Stimulated activated CD8-positive, alpha-beta memory T cell treated with anti-CD3 and anti-CD28 coated beads, Interleukin-15, amount 100 ng/mL, for 24 hours (primary cell): ENCODE measurements around the gene SCAI.
"Not testable (repeated sequence)": the region's sequence is repeated elsewhere in the genome, so short reads cannot be mapped to it uniquely, and the experiment has no call there.

ENCODE experiments used
- DNase-seq: peaks from one replicate; pipeline ENCODE4 v3.0.0-alpha.2; 2020; ENCODE audit warnings: low read depth

Gene SCAI

DNA sequence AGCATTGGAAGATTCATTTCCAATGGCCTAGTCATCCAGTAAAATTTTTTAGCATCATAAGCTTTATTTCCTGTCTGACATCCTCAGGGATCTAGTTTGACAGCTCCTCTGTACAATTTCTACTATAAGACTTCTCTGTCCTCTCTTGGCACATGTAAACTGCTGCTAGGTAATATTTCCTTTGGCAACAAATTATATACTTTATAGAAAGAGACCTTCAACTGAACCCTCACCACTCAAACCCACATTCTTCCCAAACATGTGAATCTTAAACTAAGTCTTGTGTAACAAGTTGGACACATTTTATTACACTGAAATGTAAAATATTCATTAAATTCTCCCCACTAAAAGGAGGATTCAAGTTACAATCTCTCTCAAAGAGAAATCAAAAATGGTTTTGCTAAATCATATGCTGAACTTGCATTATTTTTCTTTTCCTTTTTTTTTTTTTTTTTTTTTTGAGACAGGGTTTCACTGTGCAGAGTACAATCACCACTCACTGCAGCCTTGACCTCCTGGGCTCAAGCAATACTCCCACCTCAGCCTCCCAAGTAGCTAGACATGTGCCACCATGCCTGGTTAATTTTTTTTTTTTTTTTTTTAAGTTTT is 36.9 kb downstream of the SCAI start:
- no peak for DNase-seq

DNA sequence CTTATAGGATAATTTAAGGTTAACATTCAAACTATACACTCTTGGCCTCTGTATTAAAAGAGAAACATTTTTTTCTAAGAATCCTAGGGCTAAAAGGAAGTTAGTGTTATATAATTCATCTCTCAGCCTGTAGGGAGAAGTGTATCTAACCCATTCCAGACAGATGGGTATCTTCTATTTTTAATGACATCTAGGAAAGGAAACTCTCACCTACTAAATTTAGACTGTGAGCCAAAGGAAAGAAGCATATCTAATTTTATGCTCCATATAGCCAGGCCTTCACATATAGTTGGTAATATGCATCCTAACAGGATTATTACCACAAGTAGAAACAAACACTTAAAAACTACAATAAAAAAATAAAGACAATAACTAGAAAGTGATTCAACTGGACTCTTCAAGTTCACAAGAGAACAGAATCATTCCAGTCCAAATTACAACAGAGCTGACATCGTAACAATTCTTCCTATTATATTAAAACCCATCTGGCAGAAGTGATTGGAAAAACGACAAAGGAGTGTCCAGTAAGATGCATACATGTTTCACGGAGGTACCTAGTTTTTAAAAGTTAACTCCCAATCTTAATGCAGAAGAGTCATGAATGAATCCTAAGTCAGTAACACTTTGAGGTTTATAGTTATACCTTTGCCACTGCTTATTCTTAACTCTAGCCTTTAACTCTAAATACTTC is 39.4 kb downstream of the SCAI start:
- DNase-seq, result no peak

GRCh38 chr9:125103021-125103420 is 40.3 kb downstream of the SCAI start:
- DNase-seq, result no peak

DNA sequence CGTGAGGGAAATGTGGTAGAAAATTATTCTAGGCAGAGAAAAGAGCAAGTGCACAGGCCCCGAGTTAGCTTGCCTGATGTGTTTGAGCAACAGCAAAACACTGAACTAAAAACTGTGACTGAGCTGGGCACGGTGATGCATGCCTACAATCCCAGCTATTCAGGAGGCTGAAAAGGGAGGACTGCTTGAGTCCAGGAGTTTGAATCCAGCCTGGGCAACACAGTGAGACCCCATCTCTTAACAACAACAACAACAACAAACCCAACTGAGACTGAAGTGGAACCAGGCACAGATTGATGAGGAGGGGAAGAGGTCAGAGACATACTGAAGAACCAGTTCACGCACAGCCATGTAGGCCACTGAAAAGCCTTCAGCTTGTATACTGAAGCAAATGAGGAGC is 42.5 kb downstream of the SCAI start:
- no peak for DNase-seq

DNA sequence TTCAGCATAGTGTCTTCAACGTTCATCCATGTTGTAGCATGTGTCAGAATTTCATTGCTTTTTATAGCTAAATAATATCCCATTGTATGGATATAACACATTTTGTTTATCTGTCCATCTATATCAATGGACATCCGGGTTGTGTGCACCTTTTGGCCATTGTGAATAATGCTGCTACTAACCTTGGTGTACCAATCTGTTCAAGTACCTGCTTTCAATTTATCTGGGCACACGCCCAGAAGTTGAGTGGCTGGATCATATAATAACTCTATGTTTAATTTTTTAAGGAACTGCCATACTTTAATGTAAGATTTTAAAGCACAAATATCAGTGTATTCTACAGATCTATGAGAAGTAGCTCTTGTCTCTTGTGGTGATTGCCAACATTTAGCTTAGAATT is 43.5 kb downstream of the SCAI start:
- DNase-seq, result no peak

DNA sequence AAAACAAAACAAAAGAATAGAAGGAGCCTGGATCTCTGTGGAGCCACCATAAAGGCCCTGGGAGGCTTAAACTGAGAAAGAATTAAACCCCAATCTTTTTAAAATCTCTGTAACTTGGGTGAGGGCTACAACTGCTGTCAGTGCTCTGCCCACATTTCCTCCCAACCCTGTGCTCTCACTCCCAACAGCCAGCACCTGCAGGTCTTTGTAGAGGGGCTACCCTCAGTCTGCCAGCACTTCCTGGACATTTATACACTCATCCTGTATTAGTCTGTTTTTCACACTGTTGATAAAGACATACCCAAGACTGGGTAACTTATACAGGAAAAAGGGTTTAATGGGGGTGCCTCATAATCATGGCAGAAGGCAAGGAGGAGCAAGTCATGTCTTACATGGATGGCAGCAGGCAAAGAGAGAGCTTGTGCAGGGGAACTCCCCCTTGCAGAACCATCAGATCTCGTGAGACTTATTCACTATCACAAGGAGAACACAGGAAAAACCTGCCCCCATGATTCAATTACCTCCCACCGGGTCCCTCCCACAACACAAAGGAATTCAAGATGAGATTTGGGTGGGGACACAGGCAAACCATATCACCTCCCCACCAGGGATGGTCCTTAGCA is 47.4 kb downstream of the SCAI start:
- no peak for DNase-seq

GRCh38 chr9:125091121-125091520 is 52.2 kb downstream of the SCAI start:
- DNase-seq, result no peak

- no peak for DNase-seq
Observed at GRCh38 chr9:125089331-125089730, 54.0 kb downstream of the SCAI start.

DNA sequence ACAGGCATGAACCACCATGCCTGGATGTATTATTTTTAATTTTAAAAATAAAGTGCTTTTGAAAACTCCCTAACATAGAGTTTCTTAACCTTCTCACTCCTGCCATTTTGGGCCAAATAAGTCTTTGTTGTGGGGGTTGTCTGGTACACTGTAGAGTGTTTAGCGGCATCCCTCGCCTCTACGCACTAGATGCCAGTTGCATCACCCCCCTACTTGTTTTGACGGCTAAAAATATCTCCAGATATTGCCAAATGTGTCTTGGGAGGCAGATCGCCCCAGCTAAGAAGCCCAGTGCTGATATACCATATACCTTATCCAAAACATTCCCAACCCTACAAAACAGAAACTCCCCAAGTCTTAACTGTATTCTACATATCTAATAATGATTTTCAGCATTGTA is 54.6 kb downstream of the SCAI start:
- no peak for DNase-seq

- no peak for DNase-seq
Observed at GRCh38 chr9:125085703-125086477, 57.4 kb downstream of the SCAI start.

- not testable (repeated sequence) for DNase-seq
Observed at GRCh38 chr9:125082197-125082596, 61.1 kb downstream of the SCAI start.

DNA sequence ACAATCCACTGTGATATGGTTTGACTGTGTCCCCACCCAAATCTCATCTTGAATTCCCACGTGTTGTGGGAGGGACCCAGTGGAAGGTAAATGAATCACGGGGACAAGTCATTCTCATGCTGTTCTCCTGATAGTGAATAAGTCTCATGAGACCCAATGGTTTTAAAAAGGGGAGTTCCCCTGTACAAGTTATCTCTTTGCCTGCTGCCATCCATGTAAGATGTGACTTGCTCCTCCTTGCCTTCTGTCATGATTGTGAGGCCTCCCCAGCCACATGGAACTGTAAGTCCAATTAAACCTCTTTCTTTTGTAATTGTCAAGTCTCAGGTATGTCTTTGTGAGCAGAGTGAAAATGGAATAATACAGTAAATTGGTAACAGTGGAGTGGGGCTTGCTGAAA is 62.5 kb downstream of the SCAI start:
- DNase-seq, result not testable (repeated sequence)

GRCh38 chr9:125079931-125080330 is 63.4 kb downstream of the SCAI start:
- no peak for DNase-seq

DNA sequence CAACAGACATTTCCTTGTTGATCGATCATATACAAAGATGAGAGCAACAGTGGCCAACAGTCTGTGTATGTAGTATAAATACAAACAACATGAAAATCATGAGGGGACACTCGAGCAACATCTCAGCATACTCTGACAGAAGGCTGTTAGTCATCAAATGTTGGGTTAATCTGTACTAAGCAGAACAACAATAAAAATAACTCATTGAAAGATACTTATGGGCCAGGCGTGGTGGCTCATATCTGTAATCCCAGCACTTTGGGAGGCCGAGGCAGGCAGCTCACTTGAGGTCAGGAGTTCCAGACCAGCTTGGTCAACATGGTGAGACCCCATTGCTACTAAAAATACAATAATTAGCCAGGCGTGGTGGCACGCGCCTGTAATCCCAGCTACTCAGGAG is 67.3 kb downstream of the SCAI start:
- DNase-seq, result no peak

DNA sequence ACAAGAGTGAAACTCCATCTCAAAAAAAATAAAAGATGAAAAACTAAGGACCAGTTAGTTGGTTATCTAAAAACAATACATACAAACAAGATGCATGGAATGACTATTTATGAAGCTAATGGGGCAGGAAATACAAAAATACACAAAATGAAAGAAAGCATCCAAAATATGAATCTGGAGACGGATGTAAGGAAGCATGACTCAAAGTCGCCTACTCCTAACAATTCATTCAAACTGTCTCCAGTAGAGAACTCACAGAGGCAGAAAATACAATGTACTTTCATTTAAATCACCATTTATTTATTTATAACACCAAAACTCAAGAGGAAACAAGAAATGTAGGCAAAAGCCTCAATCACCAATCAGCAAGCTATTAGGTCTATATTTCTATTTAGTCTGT is 68.4 kb downstream of the SCAI start:
- DNase-seq, result no peak

DNA sequence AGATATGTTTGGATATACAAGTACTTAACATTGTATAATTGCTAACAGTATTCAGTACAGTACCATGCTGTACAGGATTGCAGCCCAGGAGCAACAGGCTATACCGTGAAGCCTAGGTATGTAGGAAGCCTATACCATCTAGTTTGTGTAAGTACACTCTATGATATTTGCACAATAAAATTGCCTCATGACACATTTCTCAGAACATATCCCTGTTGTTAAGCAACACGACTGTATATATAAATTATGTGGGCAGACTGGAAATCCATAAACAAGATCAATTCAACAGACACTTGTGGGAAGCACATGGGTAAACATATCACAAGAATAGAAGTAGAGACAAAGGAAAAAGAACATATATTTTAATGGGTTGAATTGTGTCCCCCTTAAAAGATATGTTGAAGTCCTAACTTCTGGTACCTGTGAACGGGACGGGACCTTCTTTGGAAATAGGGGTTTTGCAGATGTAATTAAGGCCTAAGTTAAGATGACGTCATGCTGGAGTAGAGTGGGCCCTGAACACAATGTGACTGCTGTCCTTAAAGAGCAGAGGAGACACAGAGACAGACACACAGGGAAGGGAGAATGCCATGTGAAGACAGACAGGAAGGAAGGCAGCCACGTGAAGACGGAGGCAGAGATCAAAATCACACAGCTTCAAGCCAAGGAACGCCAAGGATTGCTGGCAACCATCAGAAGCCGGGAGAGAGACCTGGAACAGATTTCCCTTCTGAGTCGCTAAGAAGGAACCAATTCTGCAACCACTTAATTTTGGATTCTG is 76.3 kb downstream of the SCAI start:
- no peak for DNase-seq

GRCh38 chr9:125061391-125061790 is 81.9 kb downstream of the SCAI start:
- DNase-seq, result no peak

DNA sequence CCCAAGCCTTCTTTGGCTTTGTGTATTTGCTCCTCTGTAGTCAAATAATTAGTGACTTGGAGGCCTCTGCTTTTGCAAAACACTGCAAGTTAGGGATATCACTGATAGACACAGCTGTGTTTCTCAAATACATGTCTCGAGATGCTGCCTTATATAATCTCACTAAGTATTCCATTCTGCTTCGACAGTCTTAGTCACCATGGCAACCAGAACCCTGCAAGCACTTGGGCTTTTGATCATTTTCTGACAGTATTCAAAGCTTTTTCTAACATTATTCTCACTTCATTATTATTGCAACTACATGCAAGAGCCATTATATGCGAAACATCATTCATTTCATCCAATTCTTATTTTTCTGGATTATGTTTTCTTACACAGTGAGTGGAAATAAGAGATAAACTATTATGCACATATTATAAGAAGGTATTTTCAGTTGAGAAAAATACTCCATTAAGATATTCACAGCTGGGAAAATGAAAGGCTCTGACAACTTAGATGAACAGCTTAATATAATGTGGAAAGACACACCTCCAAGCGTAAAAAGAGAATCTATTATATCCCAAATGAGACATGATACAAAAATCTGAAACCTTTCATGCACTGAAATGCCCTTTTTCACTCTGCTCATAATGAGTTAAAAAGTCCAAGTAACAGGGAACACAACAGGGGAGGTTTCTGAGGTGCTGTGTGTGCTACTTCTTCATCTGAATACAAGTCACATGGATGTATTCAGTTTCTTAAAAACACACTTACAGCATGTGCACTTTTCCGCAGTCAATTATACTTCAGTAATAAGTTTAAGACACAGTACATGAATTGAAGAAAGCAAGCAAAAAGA is 93.9 kb downstream of the SCAI start:
- no peak for DNase-seq

GRCh38 chr9:125043631-125044030 is 99.7 kb downstream of the SCAI start:
- DNase-seq, result no peak

DNA sequence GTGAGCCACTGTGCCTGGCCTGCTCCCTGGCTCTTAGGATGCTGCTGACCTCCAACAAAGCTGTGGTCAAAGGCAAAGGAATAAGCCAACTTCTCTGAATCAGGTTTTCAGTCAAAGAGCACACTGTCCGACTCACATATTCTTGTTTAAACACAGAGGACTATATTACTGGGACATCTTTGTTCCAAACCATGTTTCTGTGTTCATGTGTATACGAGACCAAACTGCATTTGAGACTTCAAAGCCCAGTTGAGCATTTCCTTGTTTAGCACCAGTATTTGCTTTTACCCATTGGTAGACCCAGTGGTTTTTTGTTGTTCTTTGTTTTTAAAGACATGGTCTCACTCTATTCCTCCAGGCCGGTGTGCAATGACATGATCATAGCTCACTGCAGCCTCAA is 100.2 kb downstream of the SCAI start:
- no peak for DNase-seq

- DNase-seq, result no peak
Observed at GRCh38 chr9:125038166-125038565, 105.2 kb downstream of the SCAI start.
